ENCODE results near the gene EYA2. TPM values are rescaled to one million over a fixed set of nuclear protein-coding genes. Genes with fewer than 3 reads are reported as not detected.
A peak's percentile ranks its signal among the peaks of the same experiment; 100 is the strongest.

Gene EYA2
- total and polyA plus RNA-seq, 5 experiments from 2014 or later = not detected

- ATAC-seq = no peak
- no peaks in the 10 kb centered on the region for H3K9me3 Mint-ChIP-seq
These were observed 328.0 kb downstream of the EYA2 start for GRCh38 chr20:47222468-47223119.

DNA sequence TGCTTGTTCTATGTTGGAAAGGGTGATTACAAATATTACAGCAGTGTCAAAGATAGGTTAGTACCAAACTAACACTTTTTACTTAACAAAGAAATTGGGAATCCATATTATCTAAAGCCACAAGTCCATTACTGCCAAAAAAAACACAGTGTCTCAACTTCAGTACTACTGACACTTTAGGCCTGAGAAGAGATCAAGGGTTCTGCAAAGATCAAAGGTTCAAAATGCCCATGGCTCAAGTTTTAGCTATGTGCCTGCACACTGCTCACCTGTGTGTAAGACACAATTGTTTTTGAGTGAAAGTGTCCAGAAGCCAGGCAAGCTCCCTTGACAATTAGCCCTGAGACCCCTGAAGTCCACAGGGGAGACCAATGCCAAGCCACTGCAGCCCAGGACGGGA lies 329.3 kb downstream of the EYA2 start:
- ATAC-seq (no peak), DNase-seq (no peak)
- Mint-ChIP-seq H3K36me3 (peaks cover 5 to 87% (median 20%) of the 10 kb centered on the region in 3 donors), H3K27me3 (no peaks in the 10 kb centered on the region), H3K4me1 (peaks cover 2 to 12% (median 7%) of the 10 kb centered on the region in 4 donors), H3K9me3 (no peaks in the 10 kb centered on the region), H3K4me3 (no peak overlapping the region), H3K27ac (peak overlapping the region in 2 of 10 donors; percentile 11 to 25)
- POLR2A ChIA-PET = no interaction called here

More at GRCh38 chr20:47222468-47223119, 328.0 kb downstream of the EYA2 start:
- POLR2A ChIA-PET = no interaction called here
- Mint-ChIP-seq H3K27ac (peak overlapping the region in 6 of 10 donors; percentile 24 to 75 (median 53)), H3K27me3 (no peaks in the 10 kb centered on the region), H3K36me3 (peaks cover 5 to 88% (median 20%) of the 10 kb centered on the region in 3 donors), H3K4me3 (no peak overlapping the region), H3K4me1 (peaks cover 2 to 12% (median 7%) of the 10 kb centered on the region in 4 donors)
- no peak for DNase-seq

- H3K4me3 Mint-ChIP-seq = peak overlapping the region in 1 of 10 donors; percentile 36
- no peaks in the 10 kb centered on the region for H3K9me3 Mint-ChIP-seq
- ATAC-seq (no peak), DNase-seq (no peak)
- peaks cover 2 to 12% (median 7%) of the 10 kb centered on the region in 4 donors for H3K4me1 Mint-ChIP-seq
- H3K27me3 Mint-ChIP-seq = no peaks in the 10 kb centered on the region
- peak overlapping the region in 3 of 10 donors; percentile 44 to 85 (median 70) for H3K27ac Mint-ChIP-seq
- POLR2A ChIA-PET = no interaction called here
- H3K36me3 Mint-ChIP-seq = peaks cover 5 to 91% (median 21%) of the 10 kb centered on the region in 3 donors
These were observed 329.7 kb downstream of the EYA2 start for GRCh38 chr20:47224300-47224791.

DNA sequence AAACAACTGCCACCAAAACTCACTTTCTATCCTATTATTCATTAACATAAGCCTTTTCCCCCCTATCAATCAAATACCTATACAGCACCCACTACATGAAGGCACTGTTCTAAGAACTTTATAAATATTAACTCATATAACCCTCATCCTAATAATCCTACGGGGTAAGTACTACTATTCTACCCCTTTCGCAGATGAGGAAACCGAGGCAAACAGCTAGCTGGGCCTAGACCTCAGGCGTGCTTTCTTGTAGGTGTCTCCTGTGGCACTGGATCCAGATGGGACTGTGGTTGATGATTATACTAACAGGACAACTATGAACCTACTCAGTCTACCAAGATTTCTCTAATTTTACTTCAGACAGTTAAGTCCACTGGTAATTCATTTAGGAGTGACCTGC lies 330.2 kb downstream of the EYA2 start:
- POLR2A ChIA-PET = no interaction called here
- peaks cover 2 to 91% (median 20%) of the 10 kb centered on the region in 3 donors for H3K36me3 Mint-ChIP-seq
- ATAC-seq (no peak), DNase-seq (no peak)
- H3K27ac Mint-ChIP-seq = peak overlapping the region in 6 of 10 donors; percentile 20 to 67 (median 40)
- H3K9me3 Mint-ChIP-seq = no peaks in the 10 kb centered on the region
- H3K4me1 Mint-ChIP-seq = peaks cover 2 to 12% (median 7%) of the 10 kb centered on the region in 4 donors
- no peaks in the 10 kb centered on the region for H3K27me3 Mint-ChIP-seq
- no peak overlapping the region for H3K4me3 Mint-ChIP-seq

- POLR2A ChIA-PET = no interaction called here
- H3K4me1 Mint-ChIP-seq = peaks cover 2 to 12% (median 7%) of the 10 kb centered on the region in 4 donors
- ATAC-seq (no peak), DNase-seq (no peak)
- peaks cover 0 to 89% (median 16%) of the 10 kb centered on the region in 3 donors for H3K36me3 Mint-ChIP-seq
- peak overlapping the region in 6 of 10 donors; percentile 20 to 73 (median 42) for H3K27ac Mint-ChIP-seq
- H3K27me3 Mint-ChIP-seq = no peaks in the 10 kb centered on the region
- H3K4me3 Mint-ChIP-seq = no peak overlapping the region
- no peaks in the 10 kb centered on the region for H3K9me3 Mint-ChIP-seq
These were observed 330.8 kb downstream of the EYA2 start for GRCh38 chr20:47225458-47225857.

DNA sequence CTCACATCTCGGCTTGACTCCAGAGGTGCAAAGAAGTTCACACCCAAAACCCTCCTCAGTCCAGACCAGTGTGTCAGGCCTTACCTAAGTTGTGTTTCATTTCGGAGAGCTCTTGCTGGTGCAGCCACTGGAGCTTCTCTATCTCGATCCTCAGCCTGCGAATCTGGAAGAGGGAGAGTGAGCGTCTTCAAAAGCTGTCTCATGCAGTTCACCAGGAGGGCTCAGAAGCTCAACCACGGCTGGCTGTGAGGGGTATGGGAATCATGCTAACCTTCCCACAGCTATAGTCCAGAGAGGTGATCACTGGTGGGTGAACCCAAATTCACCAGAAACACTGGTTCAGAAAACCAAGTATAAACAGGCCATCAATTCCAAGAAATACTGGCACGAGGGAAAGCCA lies 332.5 kb downstream of the EYA2 start:
- Mint-ChIP-seq H3K4me1 (peaks cover 2 to 10% (median 8%) of the 10 kb centered on the region in 4 donors), H3K9me3 (no peaks in the 10 kb centered on the region), H3K36me3 (peaks cover 0 to 90% (median 16%) of the 10 kb centered on the region in 3 donors), H3K27ac (peak overlapping the region in 2 of 10 donors; percentile 8 to 70), H3K27me3 (no peaks in the 10 kb centered on the region), H3K4me3 (no peak overlapping the region)
- ATAC-seq (no peak), DNase-seq (no peak)
- POLR2A ChIA-PET = no interaction called here

- Mint-ChIP-seq H3K27me3 (no peaks in the 10 kb centered on the region), H3K36me3 (peaks cover 0 to 87% (median 16%) of the 10 kb centered on the region in 3 donors), H3K4me1 (peaks cover 0 to 5% (median 5%) of the 10 kb centered on the region in 4 donors), H3K4me3 (no peak overlapping the region), H3K27ac (no peak overlapping the region), H3K9me3 (no peaks in the 10 kb centered on the region)
- DNase-seq (no peak), ATAC-seq (no peak)
- POLR2A ChIA-PET = interaction anchor here (0.5 kb wide), 1 partner anchor 43 kb away, joined by 4 read pairs; no protein-coding TSS in a partner anchor
These were observed 332.9 kb downstream of the EYA2 start for GRCh38 chr20:47227576-47227975.

- no peak for ATAC-seq
- H3K27me3 Mint-ChIP-seq = no peaks in the 10 kb centered on the region
- H3K4me3 Mint-ChIP-seq = no peak overlapping the region
- H3K36me3 Mint-ChIP-seq = peaks cover 0 to 89% (median 9%) of the 10 kb centered on the region in 3 donors
- peaks cover 0 to 5% (median 5%) of the 10 kb centered on the region in 4 donors for H3K4me1 Mint-ChIP-seq
- no peak for DNase-seq
- POLR2A ChIA-PET = interaction anchor here (0.6 to 1.0 kb wide), 2 partner anchors 10 to 129 kb away, joined by 3 to 4 read pairs; no protein-coding TSS in a partner anchor
- H3K9me3 Mint-ChIP-seq = no peaks in the 10 kb centered on the region
- peak overlapping the region in 4 of 10 donors; percentile 6 to 62 (median 42) for H3K27ac Mint-ChIP-seq
These were observed 334.0 kb downstream of the EYA2 start for GRCh38 chr20:47228654-47229053.

DNA sequence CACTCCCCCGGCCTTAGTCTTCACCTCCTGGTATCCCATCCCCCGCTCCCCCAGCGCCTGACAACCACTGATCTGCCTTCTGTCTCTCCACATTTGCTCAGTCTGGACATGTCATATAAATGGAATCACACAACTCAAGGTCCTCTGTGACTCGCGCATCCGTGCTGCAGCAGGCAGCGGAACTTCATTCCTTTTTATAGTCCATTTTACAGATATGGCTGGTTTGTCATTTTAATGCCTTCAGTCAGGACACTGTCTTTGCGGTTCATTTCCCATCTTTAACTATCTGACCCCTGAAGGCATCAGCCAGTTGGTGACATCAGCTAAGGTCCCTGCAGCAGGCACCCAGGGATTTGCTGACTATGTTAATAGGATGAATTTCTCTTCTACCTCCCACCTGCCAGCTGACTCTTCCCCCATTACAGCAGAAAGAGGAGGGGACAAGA lies 336.2 kb downstream of the EYA2 start:
- POLR2A ChIA-PET = no interaction called here
- Mint-ChIP-seq H3K9me3 (no peaks in the 10 kb centered on the region), H3K27ac (peak overlapping the region in 5 of 10 donors; percentile 15 to 49 (median 28)), H3K27me3 (no peaks in the 10 kb centered on the region), H3K36me3 (peaks cover 0 to 89% (median 9%) of the 10 kb centered on the region in 3 donors), H3K4me3 (peak overlapping the region in 1 of 10 donors; percentile 22), H3K4me1 (peaks cover 0 to 5% (median 2%) of the 10 kb centered on the region in 4 donors)
- DNase-seq (no peak), ATAC-seq (no peak)

GRCh38 chr20:47231382-47232039 lies 336.9 kb downstream of the EYA2 start:
- ATAC-seq (no peak), DNase-seq (no peak)
- Mint-ChIP-seq H3K4me1 (peaks cover 0 to 5% (median 1%) of the 10 kb centered on the region in 4 donors), H3K9me3 (no peaks in the 10 kb centered on the region), H3K27me3 (no peaks in the 10 kb centered on the region), H3K27ac (peak overlapping the region in 4 of 10 donors; percentile 15 to 44 (median 30)), H3K36me3 (peaks cover 0 to 89% (median 15%) of the 10 kb centered on the region in 3 donors), H3K4me3 (peak overlapping the region in 1 of 10 donors; percentile 54)
- POLR2A ChIA-PET = no interaction called here

DNA sequence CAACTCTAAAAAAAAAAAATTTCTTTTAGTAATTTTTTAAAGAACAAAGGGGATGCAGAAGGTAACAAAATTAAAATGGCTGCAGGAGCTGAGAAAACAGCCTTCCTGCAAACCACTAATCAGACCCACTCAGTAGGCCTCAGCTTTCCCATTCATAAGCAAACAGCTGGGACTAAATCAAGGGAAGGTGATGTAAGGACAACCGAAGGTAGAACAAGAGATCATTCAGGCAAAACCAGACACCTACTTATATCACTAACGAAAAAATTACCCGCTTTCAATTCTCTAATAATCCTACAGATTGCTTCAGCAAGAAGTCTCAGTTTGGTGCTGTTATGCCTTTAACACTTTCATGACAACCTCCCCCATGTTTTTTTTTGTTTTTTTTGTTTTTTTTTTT lies 337.9 kb downstream of the EYA2 start:
- Mint-ChIP-seq H3K27me3 (no peaks in the 10 kb centered on the region), H3K36me3 (peaks cover 0 to 89% (median 17%) of the 10 kb centered on the region in 3 donors), H3K27ac (peak overlapping the region in 1 of 10 donors; percentile 13), H3K4me1 (peaks cover 0 to 5% (median 1%) of the 10 kb centered on the region in 4 donors), H3K4me3 (no peak overlapping the region), H3K9me3 (no peaks in the 10 kb centered on the region)
- DNase-seq = no peak
- no peak for ATAC-seq
- POLR2A ChIA-PET = interaction anchor here (1.1 kb wide), 1 partner anchor 9 kb away, joined by 4 read pairs; no protein-coding TSS in a partner anchor

DNA sequence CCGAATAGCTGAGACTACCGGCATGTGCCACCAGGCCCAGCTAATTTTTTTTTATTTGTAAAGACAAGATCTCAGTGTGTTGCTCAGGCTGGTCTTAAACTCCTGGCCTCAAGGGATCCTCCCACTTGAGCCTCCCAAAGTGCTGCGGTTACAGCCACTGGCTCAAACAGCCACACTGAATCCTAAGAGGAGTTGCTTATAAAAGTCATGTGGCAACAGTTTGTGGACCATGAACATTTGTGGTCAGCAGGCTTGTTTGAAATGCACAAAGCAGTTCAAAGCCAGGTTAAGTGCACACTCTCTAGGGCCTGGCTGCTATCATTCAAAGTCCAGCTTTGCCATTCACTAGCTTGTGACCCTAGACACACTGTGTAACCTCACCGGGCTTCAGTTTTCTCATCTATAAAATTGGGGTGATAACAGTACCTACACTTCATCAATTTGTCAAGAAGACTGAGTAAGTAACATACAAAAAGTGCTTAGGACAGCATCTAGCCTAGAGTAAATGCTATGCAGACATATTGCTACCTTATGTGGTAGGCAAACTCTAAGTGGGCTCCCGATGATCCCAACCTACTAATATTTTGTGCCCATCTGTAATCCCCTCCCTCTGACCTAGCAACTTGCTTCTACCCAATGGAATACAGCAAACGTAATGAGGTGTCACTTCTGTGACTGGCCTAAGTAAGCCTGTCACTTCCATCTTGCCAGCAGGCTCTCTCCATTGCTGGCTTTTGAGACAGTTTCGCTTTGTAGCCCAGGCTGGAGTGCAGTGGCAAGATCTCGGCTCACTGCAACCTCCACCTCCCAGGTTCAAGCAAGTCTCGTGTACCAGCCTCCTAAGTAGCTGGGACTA lies 338.9 kb downstream of the EYA2 start:
- POLR2A ChIA-PET = interaction anchor here (1.1 kb wide), 1 partner anchor 8 kb away, joined by 4 read pairs; no protein-coding TSS in a partner anchor
- no peak for DNase-seq
- Mint-ChIP-seq H3K36me3 (peaks cover 0 to 91% (median 18%) of the 10 kb centered on the region in 3 donors), H3K9me3 (no peaks in the 10 kb centered on the region), H3K27ac (peak overlapping the region in 3 of 10 donors; percentile 10 to 69 (median 11)), H3K4me1 (peaks cover 0 to 4% (median 1%) of the 10 kb centered on the region in 4 donors), H3K27me3 (no peaks in the 10 kb centered on the region), H3K4me3 (no peak overlapping the region)
- ATAC-seq = no peak

All from naive thymus-derived CD8-positive, alpha-beta T cell (primary cell).